Neural crest cell (in vitro differentiated cells): ENCODE results near the gene MUS81. TPM values are rescaled to one million over a fixed set of nuclear protein-coding genes. Genes with fewer than 3 reads are reported as not detected.

Source experiments
- DNase-seq: peaks from one replicate; pipeline ENCODE4 v3.0.0; 2021; ENCODE audit warnings: low read depth, mixed read lengths, low spot score
- H3K27ac Mint-ChIP-seq: one replicate; pipeline ENCODE4 v1.8.0; 2021; ENCODE audit warnings: mild to moderate bottlenecking, mixed read lengths; ENCODE audit not compliant: unreplicated experiment
- H3K27me3 Mint-ChIP-seq: 2 replicates; pipeline ENCODE4 v1.8.0; 2021; ENCODE audit warnings: low read depth, mild to moderate bottlenecking, mixed read lengths
- H3K36me3 Mint-ChIP-seq: 2 replicates; pipeline ENCODE4 v1.8.0; 2021; ENCODE audit warnings: low read depth, mild to moderate bottlenecking, mixed read lengths
- H3K4me1 Mint-ChIP-seq: 2 replicates; pipeline ENCODE4 v1.8.0; 2021; ENCODE audit warnings: mixed read lengths
- H3K4me3 Mint-ChIP-seq: one replicate; pipeline ENCODE4 v1.8.0; 2021; ENCODE audit warnings: mild to moderate bottlenecking, mixed read lengths
- H3K9me3 Mint-ChIP-seq: 2 replicates; pipeline ENCODE4 v1.8.0; 2021; ENCODE audit warnings: mixed read lengths
- CTCF ChIP-seq: fragments of 200-600 bp; sonication (generic); conservative IDR thresholded peaks from 2 replicates; pipeline ENCODE4 v1.5.0; 2021; ENCODE audit warnings: antibody characterized with exemption, mild to moderate bottlenecking
- total RNA-seq: library from RNA; stranded (reverse); gene quantifications from 2 replicates; pipeline ENCODE4 v1.2.1, GENCODE V29; 2021

The MUS81 gene
- total RNA-seq, 1 donor from 2014 or later = 73.5 TPM

GRCh38 chr11:65880844-65881421 is 20.7 kb downstream of the MUS81 start:
- H3K4me1 Mint-ChIP-seq = peaks cover 6% of the 10 kb centered on the region

GRCh38 chr11:65882120-65883057 is 22.2 kb downstream of the MUS81 start:
- H3K36me3 Mint-ChIP-seq = peaks cover 4% of the 10 kb centered on the region
- no peak for DNase-seq
- H3K27ac Mint-ChIP-seq = no peak overlapping the region
- peaks cover 15% of the 10 kb centered on the region for H3K4me1 Mint-ChIP-seq
- H3K9me3 Mint-ChIP-seq = no peaks in the 10 kb centered on the region
- TF ChIP-seq CTCF = no peak
- no peaks in the 10 kb centered on the region for H3K27me3 Mint-ChIP-seq
- H3K4me3 Mint-ChIP-seq = peak overlapping the region; percentile 19

More at GRCh38 chr11:65880844-65881421, 20.7 kb downstream of the MUS81 start:
- Mint-ChIP-seq H3K36me3 (peaks cover 4% of the 10 kb centered on the region), H3K4me3 (peak overlapping the region; percentile 62), H3K27me3 (no peaks in the 10 kb centered on the region), H3K27ac (no peak overlapping the region), H3K9me3 (no peaks in the 10 kb centered on the region)
- DNase-seq = no peak
- TF ChIP-seq CTCF = no peak

- Mint-ChIP-seq H3K9me3 (no peaks in the 10 kb centered on the region), H3K36me3 (peaks cover 4% of the 10 kb centered on the region), H3K4me1 (peaks cover 24% of the 10 kb centered on the region), H3K27ac (no peak overlapping the region), H3K4me3 (no peak overlapping the region), H3K27me3 (no peaks in the 10 kb centered on the region)
- no peak for DNase-seq
- TF ChIP-seq CTCF = no peak
Measured at GRCh38 chr11:65883058-65883761, 23.0 kb downstream of the MUS81 start.

- no peaks in the 10 kb centered on the region for H3K9me3 Mint-ChIP-seq
- H3K4me3 Mint-ChIP-seq = peak overlapping the region; percentile 93
- H3K4me1 Mint-ChIP-seq = peaks cover 30% of the 10 kb centered on the region
- no peak for DNase-seq
- peaks cover 4% of the 10 kb centered on the region for H3K36me3 Mint-ChIP-seq
- peaks cover 3% of the 10 kb centered on the region for H3K27me3 Mint-ChIP-seq
- TF ChIP-seq CTCF = no peak
- no peak overlapping the region for H3K27ac Mint-ChIP-seq
Measured at GRCh38 chr11:65883786-65884715, 23.8 kb downstream of the MUS81 start.

- Mint-ChIP-seq H3K4me1 (peaks cover 36% of the 10 kb centered on the region), H3K9me3 (no peaks in the 10 kb centered on the region), H3K36me3 (peaks cover 4% of the 10 kb centered on the region), H3K27me3 (peaks cover 5% of the 10 kb centered on the region), H3K27ac (no peak overlapping the region), H3K4me3 (peak overlapping the region; percentile 93)
- peak; percentile 81 for DNase-seq
- TF ChIP-seq CTCF = peak; percentile 97
Measured at GRCh38 chr11:65884716-65885092, 24.5 kb downstream of the MUS81 start.
